Keratinocyte (primary cell): ENCODE measurements around the gene USP46. TPM values are rescaled to one million over a fixed set of nuclear protein-coding genes. Genes with fewer than 3 reads are reported as not detected.

Experiments used
- DNase-seq: peaks from one replicate; pipeline ENCODE4 v3.0.0-alpha.2; 2011; ENCODE audit warnings: low read depth, missing footprints, low spot score
- FAIRE-seq: peaks from 2 replicates; lab custom pipeline; 2011; peaks lifted over from hg19 to GRCh38; lab: Jason Lieb, UNC
- H2AFZ ChIP-seq: 2 replicates; pipeline ENCODE4 v1.6.0; 2012; ENCODE audit warnings: low read length, control low read depth, inconsistent platforms; ENCODE audit not compliant: control insufficient read depth
- H3K27ac ChIP-seq: 2 replicates; pipeline ENCODE4 v1.5.1; 2011; ENCODE audit warnings: low read length; ENCODE audit not compliant: control insufficient read depth, insufficient read depth
- H3K27me3 ChIP-seq: 3 replicates; pipeline ENCODE4 v1.6.0; 2011; ENCODE audit warnings: low read length; ENCODE audit not compliant: control insufficient read depth, insufficient read depth; ENCODE audit errors: extremely low read depth
- H3K36me3 ChIP-seq, 2 experiments: 2 replicates in 1 of 2; 3 replicates in 1 of 2; pipeline ENCODE4 v1.5.1; 2011; ENCODE audit warnings: low read length in 2 of 2, mild to moderate bottlenecking in 1 of 2; ENCODE audit not compliant: control insufficient read depth in 2 of 2, insufficient read depth in 2 of 2; ENCODE audit errors: extremely low read depth in 1 of 2
- H3K4me1 ChIP-seq: 3 replicates; pipeline ENCODE4 v1.5.1; 2011; ENCODE audit warnings: low read length; ENCODE audit not compliant: control insufficient read depth, insufficient read depth; ENCODE audit errors: extremely low read depth
- H3K4me2 ChIP-seq: 3 replicates; pipeline ENCODE4 v1.6.0; 2011; ENCODE audit warnings: low read depth, low read length; ENCODE audit not compliant: control insufficient read depth, insufficient read depth; ENCODE audit errors: extremely low read depth
- H3K4me3 ChIP-seq, 3 experiments: fragments of 200-600 bp in 1 of 3; sonication (generic) in 1 of 3; 2 replicates in 2 of 3; 3 replicates in 1 of 3; pipeline ENCODE4 v1.5.1; 2011 to 2016; ENCODE audit warnings: low read length in 3 of 3, mild to moderate bottlenecking in 3 of 3, control low read depth in 2 of 3, inconsistent platforms in 1 of 3, low read depth in 1 of 3, mixed read lengths in 1 of 3, mixed run types in 1 of 3, moderate library complexity in 1 of 3; ENCODE audit not compliant: control insufficient read depth in 2 of 3, insufficient read depth in 2 of 3; ENCODE audit errors: extremely low read depth in 1 of 3
- H3K79me2 ChIP-seq: 2 replicates; pipeline ENCODE4 v1.6.0; 2012; ENCODE audit warnings: low read length; ENCODE audit not compliant: control insufficient read depth, insufficient read depth
- H3K9ac ChIP-seq: 3 replicates; pipeline ENCODE4 v1.6.0; 2011; ENCODE audit warnings: low read length; ENCODE audit not compliant: control insufficient read depth, insufficient read depth; ENCODE audit errors: extremely low read depth
- H3K9me1 ChIP-seq: 3 replicates; pipeline ENCODE4 v1.6.0; 2011; ENCODE audit warnings: low read length; ENCODE audit not compliant: control insufficient read depth, insufficient read depth; ENCODE audit errors: extremely low read depth
- H3K9me3 ChIP-seq: 2 replicates; pipeline ENCODE4 v1.5.1; 2012; ENCODE audit warnings: low read depth, low read length; ENCODE audit not compliant: control insufficient read depth
- H4K20me1 ChIP-seq: 3 replicates; pipeline ENCODE4 v1.6.0; 2011; ENCODE audit warnings: low read length; ENCODE audit not compliant: control insufficient read depth, insufficient read depth; ENCODE audit errors: extremely low read depth
- CTCF ChIP-seq, 3 experiments: IDR thresholded peaks in 1 of 3; conservative IDR thresholded peaks in 1 of 3; optimal IDR thresholded peaks in 1 of 3; 2 replicates in 2 of 3; 3 replicates in 1 of 3; pipeline versions ENCODE3 to v1.5.1; 2011; ENCODE audit warnings: low read length in 3 of 3, mild to moderate bottlenecking in 3 of 3, moderate library complexity in 2 of 3, control low read depth in 1 of 3, inconsistent platforms in 1 of 3; ENCODE audit not compliant: insufficient read depth in 2 of 3; ENCODE audit errors: extremely low read depth in 1 of 3
- EZH2 ChIP-seq: IDR thresholded peaks from one replicate; pipeline ENCODE4 v1.6.1; 2012; ENCODE audit warnings: inconsistent platforms, mild to moderate bottlenecking, low read length, moderate library complexity
- dilution Hi-C: fragments of 300-500 bp; cut with MboI; formaldehyde crosslinking; loops from one replicate; pipeline ENCODE4 v1.7.0; 2020; ENCODE audit warnings: low sequenced_read_pairs; ENCODE audit not compliant: extremely low pct_ligation_motif_present
- polyA plus RNA-seq, 5 experiments: library from polyadenylated mRNA; depleted of rRNA in 3 of 5; stranded (reverse) in 3 of 5; stranded (forward) in 1 of 5; unstranded in 1 of 5; fragments of >200 nt; gene quantifications; 1 replicate in 1 of 5; 2 replicates in 3 of 5; 3 replicates in 1 of 5; pipeline versions ENCODE4 v1.2.1 to v1.2.3, GENCODE V29; 2011 to 2012; ENCODE audit warnings: missing spikeins in 2 of 5, low read depth in 1 of 5, low replicate concordance in 1 of 5

USP46 gene
- polyA plus RNA-seq, 1 donor (not counting 4 experiments of a cell fraction or from before 2014, with no cell fraction given): 20.4 TPM

GRCh38 chr4:52555356-52555716 is 103.8 kb downstream of the USP46 start:
- H2AFZ ChIP-seq: no peak overlapping the region
- H3K9ac ChIP-seq: no peak overlapping the region
- no peaks in the 10 kb centered on the region for H3K9me1 ChIP-seq
- H3K9me3 ChIP-seq: peaks cover 5% of the 10 kb centered on the region
- DNase-seq (no peak), FAIRE-seq (no peak)
- no peak overlapping the region for H3K27ac ChIP-seq
- dilution Hi-C loops: no loop called here
- H4K20me1 ChIP-seq: no peaks in the 10 kb centered on the region
- H3K4me1 ChIP-seq: peaks cover 8% of the 10 kb centered on the region
- H3K4me2 ChIP-seq: no peak overlapping the region
- no peaks in the 10 kb centered on the region for H3K79me2 ChIP-seq
- H3K4me3 ChIP-seq: no peak overlapping the region
- no peak for TF ChIP-seq EZH2
- H3K27me3 ChIP-seq: no peaks in the 10 kb centered on the region
- no peaks in the 10 kb centered on the region for H3K36me3 ChIP-seq

- Histone ChIP-seq H2AFZ (no peak overlapping the region), H3K27me3 (no peaks in the 10 kb centered on the region), H3K79me2 (no peaks in the 10 kb centered on the region), H3K9ac (no peak overlapping the region), H3K9me3 (peaks cover 5% of the 10 kb centered on the region), H3K4me2 (no peak overlapping the region), H3K36me3 (no peaks in the 10 kb centered on the region), H3K4me1 (peaks cover 13% of the 10 kb centered on the region), H3K4me3 (no peak overlapping the region), H3K9me1 (no peaks in the 10 kb centered on the region), H3K27ac (no peak overlapping the region), H4K20me1 (no peaks in the 10 kb centered on the region)
- FAIRE-seq (no peak), DNase-seq (no peak)
- dilution Hi-C loops: no loop called here
- TF ChIP-seq EZH2 (no peak), CTCF (optimal IDR thresholded peaks at IDR 0.05 in 1 of 3, IDR thresholded peaks at IDR 0.05 in 1 of 3, conservative IDR thresholded peaks at IDR 0.05 in 1 of 3; ENCODE audit: extremely low read depth in 1 of 3, insufficient read depth in 2 of 3, low read length in 3 of 3) (no peak)
Measured at GRCh38 chr4:52554612-52555355, 104.3 kb downstream of the USP46 start.
